CD14-positive monocyte (primary cell): Measurements from ENCODE around the gene DPH1. TPM values are rescaled to one million over a fixed set of nuclear protein-coding genes. Genes with fewer than 3 reads are reported as not detected.
A peak's percentile ranks its signal among the peaks of the same experiment; 100 is the strongest.

Experiments
- DNase-seq, 3 donors: peaks; one replicate each; pipeline ENCODE4 v3.0.0-alpha.2; 2011 to 2022
- H2AFZ ChIP-seq: 2 replicates; pipeline ENCODE4 v1.6.0; 2012; ENCODE audit warnings: mild to moderate bottlenecking, low read depth, low read length, inconsistent platforms; ENCODE audit not compliant: insufficient read depth, poor library complexity, severe bottlenecking
- H3K27ac ChIP-seq, 2 donors: 1 replicate in 1 of 2; 2 replicates in 1 of 2; pipeline ENCODE4 v1.5.1; 2012 to 2013; ENCODE audit warnings: low read length in 2 of 2, control low read depth in 1 of 2, inconsistent platforms in 1 of 2, low read depth in 1 of 2, mild to moderate bottlenecking in 1 of 2
- H3K27me3 ChIP-seq, 2 donors: one replicate each; pipeline versions ENCODE4 v1.6.0 to v1.6.1; 2011 to 2013; ENCODE audit warnings: low read length in 2 of 2; ENCODE audit not compliant: control insufficient read depth in 2 of 2, insufficient read depth in 2 of 2
- H3K36me3 ChIP-seq, 2 donors: replicated peaks in 1 of 2; 1 replicate in 1 of 2; 2 replicates in 1 of 2; pipeline versions ENCODE4 v1.5.1 to v1.6.1; 2012 to 2013; ENCODE audit warnings: low read length in 2 of 2, control low read depth in 1 of 2, inconsistent platforms in 1 of 2, mild to moderate bottlenecking in 1 of 2; ENCODE audit not compliant: insufficient read depth in 2 of 2, control insufficient read depth in 1 of 2
- H3K4me1 ChIP-seq, 2 donors: 1 replicate in 1 of 2; 2 replicates in 1 of 2; pipeline versions ENCODE4 v1.5.1 to v1.6.1; 2012 to 2013; ENCODE audit warnings: low read length in 2 of 2, control low read depth in 1 of 2, inconsistent platforms in 1 of 2, mild to moderate bottlenecking in 1 of 2, moderate library complexity in 1 of 2; ENCODE audit not compliant: insufficient read depth in 2 of 2, control insufficient read depth in 1 of 2
- H3K4me2 ChIP-seq: replicated peaks from 2 replicates; pipeline ENCODE3; 2012; ENCODE audit warnings: low read length, moderate library complexity, mild to moderate bottlenecking; ENCODE audit not compliant: poor library complexity, severe bottlenecking; ENCODE audit errors: extremely low read depth
- H3K4me3 ChIP-seq, 3 experiments: fragments of 200-600 bp in 1 of 3; sonication (generic) in 1 of 3; replicated peaks in 1 of 3; 1 replicate in 2 of 3; 2 replicates in 1 of 3; pipeline ENCODE4 v1.5.1; 2011 to 2013; ENCODE audit warnings: low read length in 3 of 3, mild to moderate bottlenecking in 3 of 3, control low read depth in 2 of 3, low read depth in 2 of 3, inconsistent platforms in 1 of 3, moderate library complexity in 1 of 3
- H3K79me2 ChIP-seq: 2 replicates; pipeline ENCODE4 v1.6.0; 2012; ENCODE audit warnings: mild to moderate bottlenecking, control low read depth, inconsistent platforms, low read length, moderate library complexity; ENCODE audit not compliant: insufficient read depth
- H3K9ac ChIP-seq: 2 replicates; pipeline ENCODE4 v1.6.0; 2017; ENCODE audit warnings: low read length, mild to moderate bottlenecking; ENCODE audit not compliant: insufficient read depth, poor library complexity, severe bottlenecking
- H3K9me3 ChIP-seq, 2 donors: replicated peaks in 1 of 2; 1 replicate in 1 of 2; 2 replicates in 1 of 2; pipeline versions ENCODE4 v1.5.1 to v1.6.1; 2012 to 2013; ENCODE audit warnings: low read length in 2 of 2, control low read depth in 1 of 2; ENCODE audit not compliant: control insufficient read depth in 1 of 2, insufficient read depth in 1 of 2
- H4K20me1 ChIP-seq: 2 replicates; pipeline ENCODE4 v1.6.0; 2012; ENCODE audit warnings: mild to moderate bottlenecking, low read length, control low read depth, moderate library complexity; ENCODE audit not compliant: insufficient read depth
- H3K27ac Mint-ChIP-seq, 7 donors: one replicate each; pipeline ENCODE4 v1.8.0; 2020; ENCODE audit warnings: mild to moderate bottlenecking in 7 of 7, mixed read lengths in 7 of 7, moderate library complexity in 6 of 7, inconsistent platforms in 2 of 7
- H3K27me3 Mint-ChIP-seq, 3 donors: one replicate each; pipeline ENCODE4 v1.8.0; 2021 to 2022; ENCODE audit warnings: low read depth in 3 of 3, mild to moderate bottlenecking in 3 of 3, mixed read lengths in 3 of 3, moderate library complexity in 3 of 3, inconsistent platforms in 1 of 3
- H3K36me3 Mint-ChIP-seq, 2 donors: one replicate each; pipeline ENCODE4 v1.8.0; 2020; ENCODE audit warnings: mixed read lengths in 2 of 2, inconsistent platforms in 1 of 2, mild to moderate bottlenecking in 1 of 2
- H3K4me1 Mint-ChIP-seq: one replicate; pipeline ENCODE4 v1.8.0; 2020; ENCODE audit warnings: mild to moderate bottlenecking, mixed read lengths
- H3K4me3 Mint-ChIP-seq, 2 donors: one replicate each; pipeline ENCODE4 v1.8.0; 2020; ENCODE audit warnings: mild to moderate bottlenecking in 2 of 2, mixed read lengths in 2 of 2, moderate library complexity in 1 of 2
- H3K9me3 Mint-ChIP-seq, 7 donors: one replicate each; pipeline ENCODE4 v1.8.0; 2020 to 2022; ENCODE audit warnings: mixed read lengths in 7 of 7, mild to moderate bottlenecking in 6 of 7, moderate library complexity in 6 of 7, inconsistent platforms in 2 of 7
- WGBS: methylation state at CpG from one replicate; pipeline ENCODE4 v1.1.5; 2013; ENCODE audit warnings: missing lambda C conversion rate; ENCODE audit not compliant: insufficient coverage; 5-methylcytosine and 5-hydroxymethylcytosine counted together
- intact Hi-C, 2 donors: fragments of 100-400 bp; cut with micrococcal nuclease; formaldehyde crosslinking; loops; one replicate each; pipeline versions ENCODE4 v1.15.0 to v1.15.1; 2023
- polyA plus RNA-seq, 3 donors: library from polyadenylated mRNA; depleted of rRNA in 1 of 3; unstranded in 2 of 3; stranded (reverse) in 1 of 3; fragments of 300-500 nt in 2 of 3; fragments of >200 nt in 1 of 3; fragmentation: Illumina TruSeq in 2 of 3; gene quantifications; 1 replicate in 2 of 3; 2 replicates in 1 of 3; pipeline ENCODE4 v1.2.3, GENCODE V29; 2012 to 2021
- TF ChIP-seq, protein P1 (sequence below): fragments of 200-600 bp; IDR thresholded peaks from one replicate; pipeline ENCODE4 v1.8.0; 2022; ENCODE audit warnings: antibody characterized with exemption, mild to moderate bottlenecking

Gene DPH1
- polyA plus RNA-seq, 3 donors: 7.5 to 29.4 (median 9.3) TPM

DNA sequence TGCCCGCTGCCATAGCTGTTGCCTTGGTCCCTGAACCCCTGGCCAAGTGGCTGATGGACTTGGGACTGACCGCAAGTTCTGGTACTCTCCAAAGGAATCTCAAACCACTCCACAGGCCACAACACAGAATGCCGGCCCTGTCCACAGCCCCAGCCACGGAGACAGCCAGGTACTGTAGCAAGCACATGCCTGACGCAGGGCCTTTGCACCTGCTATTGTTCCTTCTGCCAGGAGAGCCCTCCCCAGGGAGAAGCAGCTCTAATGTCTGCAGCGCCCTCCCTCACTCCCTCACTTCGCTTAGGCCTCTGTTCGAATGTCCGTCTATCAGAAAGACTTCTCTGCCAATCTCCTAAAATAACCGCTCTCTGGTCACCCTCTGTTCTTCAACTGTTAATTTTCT lies 20.2 kb upstream of the DPH1 start:
- H3K27ac Mint-ChIP-seq: no peak overlapping the region
- intact Hi-C loops: no loop called here
- H3K4me1 Mint-ChIP-seq: peaks cover 17% of the 10 kb centered on the region

DNA sequence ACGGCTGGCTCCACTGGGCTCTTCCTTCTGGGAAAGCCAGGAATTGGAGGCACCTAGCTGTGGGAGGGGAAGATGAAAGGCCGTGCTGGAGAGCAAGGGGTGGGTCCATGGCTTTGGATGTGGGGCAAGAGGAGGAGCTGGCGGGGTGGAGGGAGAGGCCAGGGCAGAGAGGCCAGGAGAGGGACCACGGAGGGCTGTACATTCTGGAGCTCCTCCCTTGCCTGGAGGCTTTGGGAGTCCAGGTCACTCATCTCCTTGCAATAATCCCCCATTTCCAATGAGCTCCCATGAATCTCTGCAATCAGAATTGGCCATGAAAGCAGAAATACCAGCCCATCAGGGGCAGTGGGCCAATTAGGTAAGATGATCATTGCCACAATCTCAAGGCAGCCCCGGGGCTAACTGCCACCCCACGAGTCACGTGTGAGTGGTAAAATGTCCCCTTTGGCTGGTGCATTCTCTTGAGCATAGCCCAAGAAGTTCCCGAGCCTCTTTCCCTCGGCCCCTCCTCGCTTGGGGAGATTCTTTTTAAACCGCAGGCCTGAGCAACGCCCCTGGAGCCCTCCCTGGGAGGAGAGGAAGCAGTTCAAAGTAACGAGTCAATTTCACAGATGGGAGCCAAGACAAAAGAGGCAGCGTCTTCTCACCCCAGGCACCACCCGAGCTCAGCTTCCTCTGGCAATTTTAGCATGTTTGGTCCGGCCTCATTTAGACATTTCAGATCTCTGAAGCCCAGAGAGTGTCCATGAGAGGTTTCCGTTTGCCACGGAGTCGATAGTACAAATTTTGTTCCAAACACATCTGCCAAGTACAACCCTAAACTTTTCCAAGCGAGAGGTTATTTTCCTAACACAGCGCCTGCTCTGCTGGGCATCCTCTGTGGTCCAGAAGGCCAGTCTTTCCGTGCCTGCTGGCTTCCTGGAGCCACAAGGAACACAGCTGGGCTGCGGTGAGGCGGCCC lies 18.3 kb upstream of the DPH1 start:
- Mint-ChIP-seq H3K9me3 (peaks cover 0 to 6% (median 3%) of the 10 kb centered on the region in 7 donors), H3K36me3 (no peaks in the 10 kb centered on the region), H3K4me3 (peak overlapping the region; percentile 24 to 31), H3K27ac (no peak overlapping the region), H3K27me3 (peaks cover 3 to 17% (median 12%) of the 10 kb centered on the region in 3 donors), H3K4me1 (peaks cover 17% of the 10 kb centered on the region)
- no peaks in the 10 kb centered on the region for H3K79me2 ChIP-seq
- H3K4me2 ChIP-seq: no peak overlapping the region
- H3K9me3 ChIP-seq: peaks cover 0 to 6% of the 10 kb centered on the region in 2 donors
- H3K27me3 ChIP-seq: no peaks in the 10 kb centered on the region
- no peaks in the 10 kb centered on the region for H4K20me1 ChIP-seq
- no peak overlapping the region for H2AFZ ChIP-seq
- intact Hi-C loops: no loop called here
- WGBS: 53% methylated on average over 21 of the region's 24 CpGs
- TF ChIP-seq, protein P1, sequence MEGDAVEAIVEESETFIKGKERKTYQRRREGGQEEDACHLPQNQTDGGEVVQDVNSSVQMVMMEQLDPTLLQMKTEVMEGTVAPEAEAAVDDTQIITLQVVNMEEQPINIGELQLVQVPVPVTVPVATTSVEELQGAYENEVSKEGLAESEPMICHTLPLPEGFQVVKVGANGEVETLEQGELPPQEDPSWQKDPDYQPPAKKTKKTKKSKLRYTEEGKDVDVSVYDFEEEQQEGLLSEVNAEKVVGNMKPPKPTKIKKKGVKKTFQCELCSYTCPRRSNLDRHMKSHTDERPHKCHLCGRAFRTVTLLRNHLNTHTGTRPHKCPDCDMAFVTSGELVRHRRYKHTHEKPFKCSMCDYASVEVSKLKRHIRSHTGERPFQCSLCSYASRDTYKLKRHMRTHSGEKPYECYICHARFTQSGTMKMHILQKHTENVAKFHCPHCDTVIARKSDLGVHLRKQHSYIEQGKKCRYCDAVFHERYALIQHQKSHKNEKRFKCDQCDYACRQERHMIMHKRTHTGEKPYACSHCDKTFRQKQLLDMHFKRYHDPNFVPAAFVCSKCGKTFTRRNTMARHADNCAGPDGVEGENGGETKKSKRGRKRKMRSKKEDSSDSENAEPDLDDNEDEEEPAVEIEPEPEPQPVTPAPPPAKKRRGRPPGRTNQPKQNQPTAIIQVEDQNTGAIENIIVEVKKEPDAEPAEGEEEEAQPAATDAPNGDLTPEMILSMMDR: no peak
- no peak overlapping the region for H3K4me3 ChIP-seq
- DNase-seq: no peak
- no peaks in the 10 kb centered on the region for H3K36me3 ChIP-seq
- peaks cover 0 to 3% of the 10 kb centered on the region in 2 donors for H3K4me1 ChIP-seq
- H3K27ac ChIP-seq: no peak overlapping the region
- no peak overlapping the region for H3K9ac ChIP-seq

More for the DNA sequence above, 20.2 kb upstream of the DPH1 start:
- H3K27me3 Mint-ChIP-seq: peaks cover 0 to 13% (median 11%) of the 10 kb centered on the region in 3 donors
- no peaks in the 10 kb centered on the region for H3K36me3 Mint-ChIP-seq
- Histone ChIP-seq H2AFZ (no peak overlapping the region), H3K4me1 (peaks cover 0 to 3% of the 10 kb centered on the region in 2 donors), H3K27me3 (no peaks in the 10 kb centered on the region), H3K27ac (no peak overlapping the region), H3K36me3 (no peaks in the 10 kb centered on the region), H3K4me3 (no peak overlapping the region), H3K4me2 (no peak overlapping the region), H3K9ac (no peak overlapping the region), H3K9me3 (peaks cover 0 to 6% of the 10 kb centered on the region in 2 donors), H4K20me1 (no peaks in the 10 kb centered on the region), H3K79me2 (no peaks in the 10 kb centered on the region)
- WGBS: no CpG with 5 or more reads among the region's 10 CpGs
- no peak overlapping the region for H3K4me3 Mint-ChIP-seq
- H3K9me3 Mint-ChIP-seq: peaks cover 0 to 6% (median 3%) of the 10 kb centered on the region in 7 donors
- DNase-seq: no peak
- TF ChIP-seq, protein P1: no peak
